ENCODE results near the gene TPTE.
"Not testable (repeated sequence)": the region's sequence is repeated elsewhere in the genome, so short reads cannot be mapped to it uniquely, and the experiment has no call there.

Gene TPTE

GRCh38 chr21:10617133-10617752 is 95.9 kb downstream of the TPTE start:
- DNase-seq = not testable (repeated sequence)

GRCh38 chr21:10627316-10627863 is 106.0 kb downstream of the TPTE start:
- no peak for DNase-seq

- not testable (repeated sequence) for DNase-seq
These were observed 107.9 kb downstream of the TPTE start for GRCh38 chr21:10629239-10629638.

- DNase-seq = not testable (repeated sequence)
These were observed 109.4 kb downstream of the TPTE start for GRCh38 chr21:10630829-10631228.

- not testable (repeated sequence) for DNase-seq
These were observed 109.9 kb downstream of the TPTE start for GRCh38 chr21:10631316-10631715.

GRCh38 chr21:10638144-10638543 is 116.8 kb downstream of the TPTE start:
- DNase-seq = not testable (repeated sequence)

GRCh38 chr21:10639123-10639522 is 117.7 kb downstream of the TPTE start:
- no peak for DNase-seq

- not testable (repeated sequence) for DNase-seq
These were observed 118.4 kb downstream of the TPTE start for GRCh38 chr21:10639746-10640145.

GRCh38 chr21:10640446-10640845 is 119.1 kb downstream of the TPTE start:
- DNase-seq = no peak

GRCh38 chr21:10641107-10641506 is 119.7 kb downstream of the TPTE start:
- no peak for DNase-seq

GRCh38 chr21:10645667-10646066 is 124.3 kb downstream of the TPTE start:
- DNase-seq = not testable (repeated sequence)

GRCh38 chr21:10649350-10650149 is 128.2 kb downstream of the TPTE start:
- DNase-seq = not testable (repeated sequence)

- DNase-seq = not testable (repeated sequence)
These were observed 128.9 kb downstream of the TPTE start for GRCh38 chr21:10650297-10650696.
